AG09319 (cell line): Measurements from ENCODE around the gene TBC1D1.
A peak's percentile ranks its signal among the peaks of the same experiment; 100 is the strongest.

Experiments used
- DNase-seq: peaks from one replicate; pipeline ENCODE4 v3.0.0-alpha.2; 2010; ENCODE audit warnings: low read depth; ENCODE audit errors: extremely low read depth
- TF ChIP-seq, protein P1 (sequence below): IDR thresholded peaks from 2 replicates; pipeline ENCODE4 v1.5.1; 2011; ENCODE audit warnings: low read depth, mild to moderate bottlenecking, inconsistent platforms, low read length, moderate library complexity

TBC1D1 gene

DNA sequence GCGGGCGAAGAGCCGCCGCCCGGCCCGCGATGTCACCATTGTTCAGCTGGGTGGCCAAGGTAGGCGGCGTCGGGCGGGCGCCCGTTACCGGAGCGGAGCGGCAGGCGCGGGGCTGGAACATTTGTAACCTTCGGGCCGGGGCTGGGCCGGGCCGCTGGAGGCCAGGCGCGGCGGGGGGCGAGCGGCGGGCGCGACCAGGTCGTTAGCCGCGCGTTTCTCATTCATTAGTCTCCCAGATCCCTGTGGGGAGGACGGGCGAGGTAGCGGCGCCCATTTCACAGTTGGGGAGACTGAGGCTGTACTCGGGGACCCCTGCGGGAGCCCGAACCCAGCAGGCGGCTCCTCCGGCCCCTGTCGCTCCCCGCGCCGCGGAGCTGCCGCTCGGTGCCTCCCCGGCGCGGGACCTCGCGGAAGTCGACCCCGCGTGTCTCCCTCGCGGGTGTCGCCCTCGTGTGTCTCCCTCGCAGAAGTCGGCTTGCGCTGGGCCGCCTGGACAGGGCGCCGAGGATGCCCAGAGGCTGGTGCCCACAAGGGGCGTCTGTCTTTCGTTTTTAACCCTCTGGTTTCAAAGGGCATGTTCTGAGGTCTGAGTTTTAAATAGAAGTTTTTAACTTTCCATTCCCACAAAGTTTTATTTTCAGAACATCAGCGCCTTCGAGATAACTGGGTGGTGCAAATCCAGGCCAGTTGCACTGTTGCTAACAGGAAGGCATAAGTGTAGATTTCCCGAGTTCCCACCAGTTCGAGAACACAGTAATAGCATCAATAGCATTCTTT lies 86.8 kb downstream of the TBC1D1 start:
- peak; percentile 27 for DNase-seq

DNA sequence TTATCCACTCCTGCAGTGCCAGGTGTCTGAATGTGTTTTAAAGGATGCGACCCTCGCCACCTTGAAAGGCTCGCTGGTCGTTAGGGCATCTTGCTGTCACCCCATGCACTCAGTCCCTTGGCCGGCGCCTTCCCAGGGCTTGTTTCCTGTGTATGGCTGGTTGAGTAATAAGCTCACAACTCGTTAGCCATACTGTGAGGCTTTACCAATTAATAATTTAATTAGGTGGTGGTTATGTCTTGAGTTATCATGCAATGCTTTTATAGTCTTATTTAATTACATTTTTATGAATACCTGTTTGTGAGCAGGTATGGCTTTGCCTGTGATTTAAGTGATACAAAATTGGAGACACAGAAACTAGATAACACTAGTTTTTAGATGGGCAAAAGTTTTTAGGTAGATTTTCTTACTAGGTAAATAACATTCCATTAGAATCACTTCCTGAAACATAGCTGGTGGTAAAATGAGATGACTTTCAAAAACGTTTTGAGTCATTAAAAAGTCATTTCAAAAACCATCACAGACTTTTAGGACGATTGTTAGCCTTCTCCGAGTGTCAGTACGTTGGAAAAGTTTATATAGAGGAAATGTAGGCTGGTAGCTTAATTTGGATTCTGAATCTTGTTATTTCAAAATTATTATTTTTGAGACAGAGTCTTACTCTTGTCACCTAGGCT lies 87.5 kb downstream of the TBC1D1 start:
- TF ChIP-seq, protein P1, sequence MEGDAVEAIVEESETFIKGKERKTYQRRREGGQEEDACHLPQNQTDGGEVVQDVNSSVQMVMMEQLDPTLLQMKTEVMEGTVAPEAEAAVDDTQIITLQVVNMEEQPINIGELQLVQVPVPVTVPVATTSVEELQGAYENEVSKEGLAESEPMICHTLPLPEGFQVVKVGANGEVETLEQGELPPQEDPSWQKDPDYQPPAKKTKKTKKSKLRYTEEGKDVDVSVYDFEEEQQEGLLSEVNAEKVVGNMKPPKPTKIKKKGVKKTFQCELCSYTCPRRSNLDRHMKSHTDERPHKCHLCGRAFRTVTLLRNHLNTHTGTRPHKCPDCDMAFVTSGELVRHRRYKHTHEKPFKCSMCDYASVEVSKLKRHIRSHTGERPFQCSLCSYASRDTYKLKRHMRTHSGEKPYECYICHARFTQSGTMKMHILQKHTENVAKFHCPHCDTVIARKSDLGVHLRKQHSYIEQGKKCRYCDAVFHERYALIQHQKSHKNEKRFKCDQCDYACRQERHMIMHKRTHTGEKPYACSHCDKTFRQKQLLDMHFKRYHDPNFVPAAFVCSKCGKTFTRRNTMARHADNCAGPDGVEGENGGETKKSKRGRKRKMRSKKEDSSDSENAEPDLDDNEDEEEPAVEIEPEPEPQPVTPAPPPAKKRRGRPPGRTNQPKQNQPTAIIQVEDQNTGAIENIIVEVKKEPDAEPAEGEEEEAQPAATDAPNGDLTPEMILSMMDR: no peak
- DNase-seq: no peak

More for the DNA sequence above, 86.8 kb downstream of the TBC1D1 start:
- TF ChIP-seq, protein P1: peak; percentile 57

DNA sequence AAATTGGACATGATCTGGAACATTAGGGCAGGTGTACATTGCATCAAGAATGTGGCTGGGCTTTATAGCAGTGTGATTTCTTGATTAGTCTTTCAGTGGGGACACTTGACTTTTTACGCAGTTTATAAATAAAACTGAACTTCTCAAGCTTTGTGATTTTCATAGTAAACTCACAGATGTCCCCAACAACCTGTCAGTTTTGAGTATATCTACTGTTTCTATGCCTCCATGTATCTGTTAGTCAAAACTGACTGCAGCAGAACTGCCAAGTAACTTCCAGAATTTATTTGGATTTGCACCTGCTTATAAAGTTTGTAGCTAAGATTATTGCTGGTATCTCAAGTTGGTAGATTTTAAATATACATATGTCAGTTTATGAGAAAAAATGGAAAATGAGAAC lies 89.4 kb downstream of the TBC1D1 start:
- DNase-seq: no peak
- TF ChIP-seq, protein P1: no peak

DNA sequence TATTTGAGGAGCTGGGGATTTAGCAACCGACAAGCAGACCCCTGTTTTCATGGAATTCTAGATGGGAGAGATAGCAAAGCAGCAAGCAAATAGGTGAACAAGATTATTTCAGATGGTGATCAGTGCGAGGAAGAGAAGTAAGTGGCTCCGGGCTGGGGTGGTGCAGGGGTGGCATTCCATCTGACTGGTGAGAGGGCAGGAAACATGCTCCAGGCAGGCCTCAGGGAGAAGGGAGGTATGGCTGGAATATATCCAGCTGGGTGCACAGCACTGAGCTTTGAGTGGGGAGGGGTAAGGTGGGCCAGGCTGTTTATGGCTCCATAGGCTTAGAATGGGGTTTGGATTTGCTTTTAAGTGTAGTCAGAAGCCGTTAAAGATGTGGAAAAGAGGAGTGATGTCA lies 90.5 kb downstream of the TBC1D1 start:
- no peak for DNase-seq
- TF ChIP-seq, protein P1: no peak

DNA sequence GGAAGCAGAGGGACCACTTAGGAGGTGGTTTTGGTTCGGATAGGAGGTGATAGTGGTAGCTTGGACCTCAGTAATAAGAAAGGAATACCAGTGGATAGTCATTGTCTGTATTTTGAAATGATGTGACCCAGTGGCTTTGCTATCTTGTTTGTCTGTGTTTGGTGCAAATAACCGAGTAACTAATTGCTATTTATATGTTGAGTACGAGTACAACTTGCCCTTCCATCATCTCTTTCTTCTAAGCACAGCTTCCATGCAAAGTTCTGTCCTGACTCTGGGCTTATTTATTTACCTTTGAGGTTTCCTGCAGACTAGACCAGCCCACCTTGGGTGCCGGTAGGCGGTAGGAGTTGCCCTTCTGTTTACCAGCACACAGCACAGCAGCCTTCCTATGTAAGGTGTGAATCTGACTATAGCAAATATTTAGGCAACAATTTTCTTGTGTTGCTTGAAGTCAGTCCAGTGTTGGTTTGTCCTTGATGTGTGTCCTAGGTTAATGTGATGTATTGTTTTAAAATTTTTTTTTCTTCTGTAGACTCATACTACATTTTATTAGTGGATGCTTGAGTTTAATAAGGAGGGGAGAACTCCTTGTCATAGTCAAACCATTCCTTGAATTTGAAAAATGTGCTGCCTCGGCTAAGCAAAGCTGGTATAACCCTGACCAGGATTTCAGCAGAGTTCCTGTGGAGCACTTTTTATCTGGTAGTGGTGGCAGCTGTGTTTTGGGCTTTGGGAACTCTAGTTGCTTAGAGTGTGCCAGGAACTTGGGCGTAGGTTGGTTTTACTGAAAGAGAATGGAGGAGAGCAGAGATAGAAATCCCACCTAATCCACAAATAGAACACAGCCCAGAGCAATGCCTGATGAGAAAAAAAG lies 91.2 kb downstream of the TBC1D1 start:
- TF ChIP-seq, protein P1: no peak
- no peak for DNase-seq

DNA sequence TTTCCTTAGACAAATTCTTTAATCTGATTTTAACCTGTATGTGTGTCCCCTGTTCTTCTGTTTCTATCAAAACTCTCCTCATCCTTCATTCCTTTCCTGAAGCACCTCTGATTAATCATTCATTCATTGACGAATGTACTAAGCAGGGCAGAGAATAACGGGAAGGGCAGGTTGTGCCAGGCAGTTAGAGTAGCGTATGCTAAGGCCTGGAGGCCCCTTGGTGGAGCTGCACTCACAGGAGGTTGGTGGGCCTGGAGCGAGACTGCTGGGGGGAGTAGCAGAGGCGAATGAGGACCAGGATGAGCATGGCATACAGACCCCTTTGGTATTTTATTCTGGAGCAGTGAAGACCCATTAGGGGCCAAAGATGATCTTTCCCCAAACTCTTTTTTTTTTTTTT lies 91.9 kb downstream of the TBC1D1 start:
- TF ChIP-seq, protein P1: no peak

DNA sequence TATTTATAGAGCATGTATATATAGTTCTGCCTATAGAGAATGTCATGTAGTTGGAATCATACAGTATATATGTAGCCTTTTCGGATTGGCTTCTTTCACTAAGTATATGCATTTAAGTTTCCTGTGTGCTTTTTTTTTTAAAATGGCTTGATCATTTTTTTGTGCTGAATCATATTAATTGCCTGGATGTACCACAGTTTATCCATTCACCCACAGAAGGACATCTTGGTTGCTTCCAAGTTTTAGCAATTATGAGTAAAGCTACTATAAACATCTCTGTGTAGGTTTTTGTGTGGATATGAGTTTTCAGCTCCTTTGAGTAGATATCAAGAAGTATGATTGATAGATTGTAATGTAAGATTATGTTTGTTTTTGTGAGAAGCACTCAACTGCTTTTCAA lies 93.1 kb downstream of the TBC1D1 start:
- no peak for DNase-seq
- TF ChIP-seq, protein P1: no peak

More for the DNA sequence above, 91.9 kb downstream of the TBC1D1 start:
- DNase-seq: no peak
